Vagina (tissue), 2 donors: ENCODE measurements around the gene SLC6A15. TPM values are rescaled to one million over a fixed set of nuclear protein-coding genes. Genes with fewer than 3 reads are reported as not detected.

Source experiments
- DNase-seq, 2 donors: peaks; one replicate each; pipeline ENCODE4 v3.0.0-alpha.2; 2017; ENCODE audit errors: extremely low spot score in 2 of 2
- H3K27ac ChIP-seq: fragments of 200-600 bp; sonication (generic); one replicate; pipeline ENCODE4 v1.5.1; 2019
- H3K27me3 ChIP-seq: fragments of 200-600 bp; sonication (generic); one replicate; pipeline ENCODE4 v1.5.1; 2019
- H3K36me3 ChIP-seq, 2 donors: fragments of 200-600 bp; sonication (generic); one replicate each; pipeline ENCODE4 v1.5.1; 2017 to 2019
- H3K4me1 ChIP-seq: fragments of 200-600 bp; sonication (generic); one replicate; pipeline ENCODE4 v1.5.1; 2019
- H3K4me3 ChIP-seq, 2 donors: fragments of 200-600 bp; sonication (generic); 1 replicate in 1 of 2; 2 replicates in 1 of 2; pipeline ENCODE4 v1.5.1; 2016 to 2019
- H3K9me3 ChIP-seq: fragments of 200-600 bp; sonication (generic); one replicate; pipeline ENCODE4 v1.5.1; 2019
- CTCF ChIP-seq, 3 experiments: fragments of 450-650 bp in 2 of 3; fragments of 200-600 bp in 1 of 3; sonication (generic) in 1 of 3; IDR thresholded peaks; one replicate each; pipeline ENCODE4 v1.5.1; 2017 to 2019; ENCODE audit warnings: antibody characterized with exemption in 3 of 3, mild to moderate bottlenecking in 2 of 3, moderate library complexity in 2 of 3
- POLR2A ChIP-seq, 2 donors: fragments of 450-650 bp; IDR thresholded peaks; one replicate each; pipeline ENCODE4 v1.6.1; 2017; ENCODE audit warnings: antibody characterized with exemption in 2 of 2, mild to moderate bottlenecking in 2 of 2, moderate library complexity in 2 of 2
- POLR2AphosphoS5 ChIP-seq, 2 donors: sonication (generic); formaldehyde crosslinking; IDR thresholded peaks; one replicate each; pipeline ENCODE4 v1.9.0; 2017; ENCODE audit warnings: antibody characterized with exemption in 2 of 2, mild to moderate bottlenecking in 2 of 2, low read depth in 1 of 2; ENCODE audit not compliant: insufficient read depth in 1 of 2
- intact Hi-C: fragments of 100-400 bp; cut with DNase I; formaldehyde crosslinking; loops from one replicate; pipeline ENCODE4 v1.15.1; 2023
- total RNA-seq: library from RNA; depleted of rRNA; stranded (reverse); fragments of >200 nt; gene quantifications from one replicate; pipeline ENCODE4 v1.2.3, GENCODE V29; 2016

Gene SLC6A15
- total RNA-seq, 1 donor from 2014 or later = 2.7 TPM

DNA sequence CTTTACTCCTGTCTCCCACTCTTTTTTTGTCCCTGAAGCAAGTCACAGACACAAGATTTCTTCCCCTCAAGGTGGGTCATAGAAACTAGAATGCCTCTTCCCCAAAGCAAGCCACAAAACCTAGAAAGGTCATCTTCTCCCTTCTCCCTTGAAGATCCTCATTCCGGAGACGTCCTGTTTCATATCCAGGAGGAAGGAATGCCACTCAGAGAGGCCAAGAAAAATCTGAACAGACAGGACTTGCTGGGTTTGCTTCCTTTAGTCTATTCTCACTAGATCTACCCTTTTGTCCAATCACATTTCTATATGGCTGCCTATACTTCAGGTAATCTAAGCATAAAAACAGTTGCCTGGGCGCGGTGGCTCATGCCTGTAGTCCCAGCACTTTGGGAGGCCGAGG is 23.7 kb downstream of the SLC6A15 start:
- no peak for TF ChIP-seq POLR2AphosphoS5 (IDR thresholded peaks at IDR 0.05; ENCODE audit: insufficient read depth in 1 of 2, low read depth in 1 of 2)
- no peak for TF ChIP-seq CTCF (IDR thresholded peaks at IDR 0.05)

GRCh38 chr12:84877340-84877739 is 35.3 kb downstream of the SLC6A15 start:
- Histone ChIP-seq H3K36me3 (no peaks in the 10 kb centered on the region), H3K4me1 (no peaks in the 10 kb centered on the region), H3K9me3 (no peaks in the 10 kb centered on the region), H3K27ac (no peak overlapping the region), H3K27me3 (no peaks in the 10 kb centered on the region), H3K4me3 (no peak overlapping the region)
- TF ChIP-seq POLR2AphosphoS5 (IDR thresholded peaks at IDR 0.05; ENCODE audit: insufficient read depth in 1 of 2, low read depth in 1 of 2) = no peak
- no peak for DNase-seq
- intact Hi-C loops = no loop called here

More for the DNA sequence above, 23.7 kb downstream of the SLC6A15 start:
- Histone ChIP-seq H3K4me3 (no peak overlapping the region), H3K27ac (no peak overlapping the region), H3K27me3 (no peaks in the 10 kb centered on the region), H3K9me3 (no peaks in the 10 kb centered on the region), H3K36me3 (no peaks in the 10 kb centered on the region), H3K4me1 (no peaks in the 10 kb centered on the region)
- DNase-seq = no peak
- intact Hi-C loops = no loop called here

GRCh38 chr12:84875241-84875640 is 37.4 kb downstream of the SLC6A15 start:
- no peaks in the 10 kb centered on the region for H3K27me3 ChIP-seq
- intact Hi-C loops = no loop called here
- no peaks in the 10 kb centered on the region for H3K4me1 ChIP-seq
- no peak overlapping the region for H3K4me3 ChIP-seq
- TF ChIP-seq CTCF (IDR thresholded peaks at IDR 0.05) (no peak), POLR2AphosphoS5 (IDR thresholded peaks at IDR 0.05; ENCODE audit: insufficient read depth in 1 of 2, low read depth in 1 of 2) (no peak), POLR2A (IDR thresholded peaks at IDR 0.05) (no peak)
- H3K9me3 ChIP-seq = no peaks in the 10 kb centered on the region
- H3K36me3 ChIP-seq = no peaks in the 10 kb centered on the region
- no peak overlapping the region for H3K27ac ChIP-seq
- DNase-seq = no peak

DNA sequence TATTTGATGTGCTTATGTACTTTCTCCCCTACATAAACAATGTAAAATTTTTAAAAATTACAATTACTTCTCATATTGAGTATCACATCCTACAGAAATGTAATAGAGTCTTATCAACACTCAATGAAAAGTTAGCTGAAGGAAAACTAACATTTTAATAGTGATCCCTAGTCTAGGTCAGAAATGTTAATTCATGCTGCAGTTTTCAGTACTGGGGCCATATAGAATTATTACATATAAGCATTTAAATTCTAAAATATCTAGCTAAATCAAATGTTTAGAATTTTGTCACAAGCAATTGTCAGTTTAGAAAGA is 37.8 kb downstream of the SLC6A15 start:
- Histone ChIP-seq H3K4me1 (no peaks in the 10 kb centered on the region), H3K27ac (no peak overlapping the region), H3K36me3 (no peaks in the 10 kb centered on the region), H3K27me3 (no peaks in the 10 kb centered on the region), H3K4me3 (no peak overlapping the region), H3K9me3 (no peaks in the 10 kb centered on the region)
- intact Hi-C loops = no loop called here
- DNase-seq = no peak
- TF ChIP-seq POLR2AphosphoS5 (IDR thresholded peaks at IDR 0.05; ENCODE audit: insufficient read depth in 1 of 2, low read depth in 1 of 2) (no peak), POLR2A (IDR thresholded peaks at IDR 0.05) (no peak), CTCF (IDR thresholded peaks at IDR 0.05) (peak in 1 of 3 experiments; percentile 13)

- Histone ChIP-seq H3K4me1 (no peaks in the 10 kb centered on the region), H3K4me3 (no peak overlapping the region), H3K27me3 (no peaks in the 10 kb centered on the region), H3K27ac (no peak overlapping the region), H3K36me3 (no peaks in the 10 kb centered on the region), H3K9me3 (no peaks in the 10 kb centered on the region)
- no peak for TF ChIP-seq POLR2AphosphoS5 (IDR thresholded peaks at IDR 0.05; ENCODE audit: insufficient read depth in 1 of 2, low read depth in 1 of 2)
- TF ChIP-seq CTCF (IDR thresholded peaks at IDR 0.05) = peak; percentile 17 to 77 (median 70)
- intact Hi-C loops = no loop called here
- DNase-seq = no peak
These were observed 38.3 kb downstream of the SLC6A15 start for GRCh38 chr12:84874125-84874824.
